Measurements from ENCODE around the gene FBXL22. TPM values are rescaled to one million over a fixed set of nuclear protein-coding genes. Genes with fewer than 3 reads are reported as not detected.
A peak's percentile ranks its signal among the peaks of the same experiment; 100 is the strongest.

The FBXL22 gene
- polyA plus RNA-seq, 1 experiment: 3.8 TPM

DNA sequence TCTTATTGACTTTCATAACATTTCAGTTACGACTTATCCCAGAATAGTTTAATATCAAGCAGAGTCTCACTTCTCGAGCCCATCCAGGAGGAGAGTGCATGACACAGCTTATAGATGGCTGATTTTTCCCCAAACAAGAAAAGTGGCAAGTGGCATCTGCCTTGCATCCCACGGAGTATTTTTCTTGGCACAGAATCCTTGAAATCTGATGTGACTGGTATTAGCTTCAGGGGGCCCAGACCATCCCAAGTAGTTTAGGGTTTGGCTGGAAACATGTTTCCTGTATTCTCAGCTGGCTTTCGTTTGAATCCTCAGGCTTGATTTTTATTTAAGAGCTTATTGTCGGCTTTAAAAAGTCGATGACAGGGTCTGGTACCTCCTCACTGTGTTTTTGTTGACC is 20.7 kb upstream of the FBXL22 start:
- no peak overlapping the region for H3K4me3 ChIP-seq (ENCODE audit: low read depth, low read length)
- no peaks in the 10 kb centered on the region for H3K27me3 ChIP-seq (ENCODE audit: control insufficient read depth, insufficient read depth, low read length)
- no peaks in the 10 kb centered on the region for H3K36me3 ChIP-seq (ENCODE audit: control insufficient read depth, insufficient read depth, low read length)
- ChIA-PET CTCF (interaction anchor here (1.2 to 1.3 kb wide), 2 partner anchors 14 to 71 kb away, joined by 3 to 4 read pairs; no protein-coding TSS in a partner anchor), POLR2A (no interaction called here)
- TF ChIP-seq, protein P1, sequence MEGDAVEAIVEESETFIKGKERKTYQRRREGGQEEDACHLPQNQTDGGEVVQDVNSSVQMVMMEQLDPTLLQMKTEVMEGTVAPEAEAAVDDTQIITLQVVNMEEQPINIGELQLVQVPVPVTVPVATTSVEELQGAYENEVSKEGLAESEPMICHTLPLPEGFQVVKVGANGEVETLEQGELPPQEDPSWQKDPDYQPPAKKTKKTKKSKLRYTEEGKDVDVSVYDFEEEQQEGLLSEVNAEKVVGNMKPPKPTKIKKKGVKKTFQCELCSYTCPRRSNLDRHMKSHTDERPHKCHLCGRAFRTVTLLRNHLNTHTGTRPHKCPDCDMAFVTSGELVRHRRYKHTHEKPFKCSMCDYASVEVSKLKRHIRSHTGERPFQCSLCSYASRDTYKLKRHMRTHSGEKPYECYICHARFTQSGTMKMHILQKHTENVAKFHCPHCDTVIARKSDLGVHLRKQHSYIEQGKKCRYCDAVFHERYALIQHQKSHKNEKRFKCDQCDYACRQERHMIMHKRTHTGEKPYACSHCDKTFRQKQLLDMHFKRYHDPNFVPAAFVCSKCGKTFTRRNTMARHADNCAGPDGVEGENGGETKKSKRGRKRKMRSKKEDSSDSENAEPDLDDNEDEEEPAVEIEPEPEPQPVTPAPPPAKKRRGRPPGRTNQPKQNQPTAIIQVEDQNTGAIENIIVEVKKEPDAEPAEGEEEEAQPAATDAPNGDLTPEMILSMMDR (IDR thresholded peaks at IDR 0.05; ENCODE audit: insufficient read depth, low read depth, low read length): no peak
- no peak for DNase-seq (ENCODE audit: low read depth)

DNA sequence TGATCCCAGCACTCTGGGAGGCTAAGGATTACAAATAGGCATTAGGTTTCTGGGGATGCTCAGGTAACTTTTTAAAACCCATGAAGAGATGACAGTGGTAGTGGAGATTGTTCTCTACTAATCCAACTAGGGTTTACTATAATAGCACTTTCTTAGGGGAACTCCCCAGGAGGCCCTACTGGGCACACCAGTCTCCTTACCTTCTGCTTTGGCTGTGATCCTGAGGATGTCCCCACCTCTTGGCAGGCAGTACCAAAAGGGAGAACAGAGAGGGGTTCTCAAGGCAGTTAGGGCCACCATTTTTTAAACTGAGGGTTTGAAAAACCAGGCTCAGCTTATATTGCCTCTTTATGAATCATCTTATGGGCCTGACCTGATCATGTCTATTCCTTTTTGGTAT is 15.0 kb upstream of the FBXL22 start:
- no peaks in the 10 kb centered on the region for H3K36me3 ChIP-seq (ENCODE audit: control insufficient read depth, insufficient read depth, low read length)
- CTCF ChIA-PET: no interaction called here
- no peaks in the 10 kb centered on the region for H3K27me3 ChIP-seq (ENCODE audit: control insufficient read depth, insufficient read depth, low read length)
- no peak overlapping the region for H3K4me3 ChIP-seq (ENCODE audit: low read depth, low read length)
- POLR2A ChIA-PET: no interaction called here
- DNase-seq (ENCODE audit: low read depth): no peak
- TF ChIP-seq, protein P1 (IDR thresholded peaks at IDR 0.05; ENCODE audit: insufficient read depth, low read depth, low read length): no peak

DNA sequence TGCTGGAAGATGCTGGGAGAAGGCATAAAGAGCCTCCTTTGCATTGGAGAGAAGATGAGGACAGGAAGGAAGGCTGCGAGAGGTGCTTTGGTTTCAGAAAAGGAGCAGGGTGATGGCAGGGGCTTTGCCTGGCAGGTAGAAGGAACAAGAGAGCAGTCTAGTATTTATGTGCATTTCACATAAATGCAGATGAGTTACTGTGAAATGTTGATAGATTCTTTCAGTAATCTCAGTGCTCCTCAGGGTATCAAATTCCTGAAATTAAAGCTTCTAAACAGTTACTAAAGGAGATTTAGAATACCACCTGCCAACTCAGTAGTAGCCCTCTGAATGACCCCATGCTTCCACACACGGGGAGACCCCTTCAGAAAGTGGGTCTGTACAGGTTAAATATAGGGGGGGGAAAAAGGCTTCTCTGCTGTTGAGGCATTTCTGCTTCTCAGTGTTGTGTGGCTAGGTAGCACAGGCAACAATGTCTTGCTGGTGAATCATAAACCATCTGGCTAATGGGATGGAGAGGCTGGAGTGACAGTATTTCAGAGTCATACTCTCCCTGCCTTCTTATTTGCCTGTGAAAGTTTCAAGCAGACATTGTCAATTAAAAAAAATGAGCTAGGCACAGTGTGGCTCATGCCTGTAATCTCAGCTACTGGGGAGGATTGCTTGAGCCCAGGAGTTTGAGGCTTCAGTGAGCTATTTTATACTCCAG is 14.3 kb upstream of the FBXL22 start:
- ChIA-PET POLR2A (interaction anchor here (0.6 kb wide), 1 partner anchor 103 kb away, joined by 5 read pairs; no protein-coding TSS in a partner anchor), CTCF (no interaction called here)
- no peaks in the 10 kb centered on the region for H3K36me3 ChIP-seq (ENCODE audit: control insufficient read depth, insufficient read depth, low read length)
- H3K27me3 ChIP-seq (ENCODE audit: control insufficient read depth, insufficient read depth, low read length): no peaks in the 10 kb centered on the region
- TF ChIP-seq, protein P1 (IDR thresholded peaks at IDR 0.05; ENCODE audit: insufficient read depth, low read depth, low read length): no peak
- DNase-seq (ENCODE audit: low read depth): peak; percentile 76
- no peak overlapping the region for H3K4me3 ChIP-seq (ENCODE audit: low read depth, low read length)

DNA sequence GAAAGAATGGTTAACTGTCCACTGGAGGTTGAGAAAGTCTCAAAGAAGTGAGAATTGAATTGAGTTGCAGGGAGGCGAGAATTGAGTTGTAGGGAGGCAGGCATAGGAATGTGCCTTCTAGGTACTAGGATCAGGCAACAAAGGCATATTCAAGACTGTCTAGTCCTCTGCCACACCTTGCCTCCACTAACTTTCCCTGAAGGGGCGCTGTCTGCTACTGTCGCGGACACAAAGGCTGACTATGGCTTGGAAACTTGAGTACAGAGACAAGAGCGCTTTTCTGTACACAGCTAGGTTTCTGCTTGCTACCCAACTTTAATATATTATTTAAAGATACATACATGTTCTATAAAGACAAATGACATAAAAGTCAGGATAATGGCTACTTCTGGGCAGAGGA is 10.4 kb upstream of the FBXL22 start:
- ChIA-PET CTCF (no interaction called here), POLR2A (no interaction called here)
- Histone ChIP-seq H3K4me3 (ENCODE audit: low read depth, low read length) (no peak overlapping the region), H3K36me3 (ENCODE audit: control insufficient read depth, insufficient read depth, low read length) (peaks cover 11% of the 10 kb centered on the region), H3K27me3 (ENCODE audit: control insufficient read depth, insufficient read depth, low read length) (no peaks in the 10 kb centered on the region)
- no peak for DNase-seq (ENCODE audit: low read depth)
- TF ChIP-seq, protein P1 (IDR thresholded peaks at IDR 0.05; ENCODE audit: insufficient read depth, low read depth, low read length): no peak

DNA sequence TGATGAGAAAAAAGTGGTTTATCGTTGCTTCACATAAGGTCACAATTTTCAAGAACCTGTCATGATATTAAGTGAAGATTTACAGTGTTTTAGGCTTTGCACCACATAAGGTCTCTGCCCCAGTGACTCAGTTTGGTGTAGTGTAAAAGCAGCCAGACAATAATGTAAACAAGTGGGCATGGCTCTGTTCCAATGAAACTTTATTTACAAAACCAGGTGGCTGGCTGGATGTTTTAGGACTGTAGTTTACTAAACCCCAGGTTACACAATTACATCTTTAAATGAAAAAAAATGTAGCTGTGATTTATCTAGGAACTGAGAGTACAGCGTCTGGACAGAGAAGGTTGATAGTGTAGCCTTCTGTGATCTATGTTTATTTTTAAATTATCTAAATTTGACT is 9.7 kb upstream of the FBXL22 start:
- Histone ChIP-seq H3K36me3 (ENCODE audit: control insufficient read depth, insufficient read depth, low read length) (peaks cover 11% of the 10 kb centered on the region), H3K4me3 (ENCODE audit: low read depth, low read length) (no peak overlapping the region), H3K27me3 (ENCODE audit: control insufficient read depth, insufficient read depth, low read length) (no peaks in the 10 kb centered on the region)
- POLR2A ChIA-PET: no interaction called here
- TF ChIP-seq, protein P1 (IDR thresholded peaks at IDR 0.05; ENCODE audit: insufficient read depth, low read depth, low read length): no peak
- CTCF ChIA-PET: no interaction called here
- DNase-seq (ENCODE audit: low read depth): no peak

Data from BJ (cell line).